Pulmonary artery endothelial cell (primary cell): Measurements from ENCODE around the gene KRT79. TPM values are rescaled to one million over a fixed set of nuclear protein-coding genes. Genes with fewer than 3 reads are reported as not detected.
"Not testable (repeated sequence)": the region's sequence is repeated elsewhere in the genome, so short reads cannot be mapped to it uniquely, and the experiment has no call there.

Experiments used
- DNase-seq: peaks from one replicate; pipeline ENCODE4 v3.0.0-alpha.2; 2011; ENCODE audit warnings: low read depth, low spot score
- total RNA-seq: library from RNA; depleted of rRNA; stranded (reverse); fragments of >200 nt; gene quantifications from 2 replicates; pipeline ENCODE4 v1.2.3, GENCODE V29; 2014

Gene KRT79
- total RNA-seq, 1 donor from 2014 or later = not detected

- DNase-seq = no peak
Observed at GRCh38 chr12:52806821-52807543, 27.1 kb downstream of the KRT79 start.

- DNase-seq = no peak
Observed at GRCh38 chr12:52806169-52806811, 27.8 kb downstream of the KRT79 start.

GRCh38 chr12:52805739-52806138, 28.4 kb downstream of the KRT79 start:
- DNase-seq = no peak

- no peak for DNase-seq
Observed at GRCh38 chr12:52805000-52805399, 29.1 kb downstream of the KRT79 start.

GRCh38 chr12:52802442-52802841, 31.7 kb downstream of the KRT79 start:
- DNase-seq = no peak

GRCh38 chr12:52801773-52802172, 32.3 kb downstream of the KRT79 start:
- no peak for DNase-seq

- no peak for DNase-seq
Observed at GRCh38 chr12:52800259-52800917, 33.7 kb downstream of the KRT79 start.

- DNase-seq = no peak
Observed at GRCh38 chr12:52799505-52800211, 34.5 kb downstream of the KRT79 start.

GRCh38 chr12:52798671-52799504, 35.2 kb downstream of the KRT79 start:
- no peak for DNase-seq

GRCh38 chr12:52798003-52798670, 36.0 kb downstream of the KRT79 start:
- no peak for DNase-seq

GRCh38 chr12:52797529-52797894, 36.6 kb downstream of the KRT79 start:
- DNase-seq = no peak

- DNase-seq = no peak
Observed at GRCh38 chr12:52796839-52797528, 37.1 kb downstream of the KRT79 start.

GRCh38 chr12:52796429-52796794, 37.7 kb downstream of the KRT79 start:
- DNase-seq = no peak

- no peak for DNase-seq
Observed at GRCh38 chr12:52795694-52796428, 38.2 kb downstream of the KRT79 start, which contains the start of gene KRT3. TSS of gene KRT3 (minus strand) at chr12:52796117. CDS start at chr12:52796042, 75 bp downstream.

GRCh38 chr12:52795332-52795674, 38.8 kb downstream of the KRT79 start:
- not testable (repeated sequence) for DNase-seq

- no peak for DNase-seq
Observed at GRCh38 chr12:52794479-52795331, 39.4 kb downstream of the KRT79 start.

- no peak for DNase-seq
Observed at GRCh38 chr12:52792185-52793029, 41.7 kb downstream of the KRT79 start.
